GM12892 (cell line): ENCODE measurements around the gene DCHS2.

ENCODE experiments used
- POLR2A ChIP-seq: IDR thresholded peaks from 2 replicates; pipeline ENCODE4 v1.6.1; 2011; ENCODE audit warnings: low read depth, low read length, control low read depth
- POLR2AphosphoS5 ChIP-seq: IDR thresholded peaks from 2 replicates; pipeline ENCODE4 v1.6.1; 2011; ENCODE audit warnings: low read depth, low read length, control low read depth
- TAF1 ChIP-seq: IDR thresholded peaks from 2 replicates; pipeline ENCODE4 v1.6.1; 2011; ENCODE audit warnings: low read depth, mild to moderate bottlenecking, control low read depth, low read length, borderline replicate concordance

DNA sequence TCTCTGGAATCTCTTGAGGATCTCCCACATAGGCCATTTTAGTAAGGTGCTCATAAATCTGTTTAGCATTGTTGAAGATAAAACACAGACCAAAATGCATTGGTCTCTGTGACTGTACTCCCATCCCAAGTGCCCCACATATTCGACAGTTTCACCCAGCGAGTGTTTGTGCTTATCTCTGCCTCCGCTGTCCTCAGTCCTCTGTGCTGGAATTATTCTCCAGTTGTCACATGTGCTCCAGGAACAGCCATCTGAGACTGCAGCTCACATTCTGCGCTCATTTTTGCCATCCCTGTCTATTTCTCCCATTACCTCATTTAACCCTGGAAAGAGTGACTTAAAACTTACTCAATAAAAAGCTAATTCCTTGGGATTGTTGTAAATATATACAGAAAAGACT, 27.6 kb upstream of the DCHS2 start:
- TF ChIP-seq POLR2A = no peak
- TF ChIP-seq POLR2AphosphoS5 = no peak
- TF ChIP-seq TAF1 = no peak
